ENCODE results near the gene INPP4B. TPM values are rescaled to one million over a fixed set of nuclear protein-coding genes. Genes with fewer than 3 reads are reported as not detected.
A peak's percentile ranks its signal among the peaks of the same experiment; 100 is the strongest.

INPP4B gene
- total and polyA plus RNA-seq, 2 donors = 2.3 to 7.8 TPM

DNA sequence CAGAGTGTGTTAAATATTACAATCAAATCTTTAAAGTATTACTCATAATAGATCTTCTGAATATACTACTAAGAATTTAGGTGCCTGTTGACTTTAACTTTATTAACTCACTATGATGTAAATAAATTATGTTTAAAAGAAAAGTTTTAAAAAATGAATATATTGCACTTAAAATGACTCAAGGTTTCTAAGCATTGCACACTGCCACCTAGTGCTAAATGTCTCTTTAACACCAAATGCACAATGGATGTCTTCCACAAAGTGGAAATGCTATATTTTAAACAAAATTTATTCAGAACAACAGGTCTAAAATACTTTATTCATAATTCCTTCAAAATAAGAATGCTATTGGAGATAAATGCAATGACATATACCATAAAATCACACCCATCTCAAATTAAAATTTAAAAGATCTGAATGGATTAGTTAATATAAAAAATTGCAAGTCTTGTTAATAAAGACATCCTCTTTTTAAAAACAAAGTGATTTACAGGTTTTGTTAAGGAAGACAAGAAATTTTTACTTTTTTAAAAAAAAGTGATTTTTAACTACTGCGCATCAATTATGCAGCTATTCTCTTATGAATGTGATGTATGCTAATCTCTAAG, 5.5 kb downstream of the INPP4B start:
- Histone ChIP-seq H3K27ac (ENCODE audit: low read depth in 1 of 2, low read length in 1 of 2) (no peak overlapping the region), H3K9me3 (ENCODE audit: control insufficient read depth in 2 of 2, insufficient read depth in 1 of 2, low read length in 1 of 2) (no peaks in the 10 kb centered on the region), H3K4me3 (ENCODE audit: low read length in 2 of 2) (no peak overlapping the region), H3K36me3 (ENCODE audit: control insufficient read depth in 2 of 2, insufficient read depth in 2 of 2, low read length in 1 of 2) (no peaks in the 10 kb centered on the region), H3K27me3 (ENCODE audit: control insufficient read depth in 2 of 2, insufficient read depth in 1 of 2, low read length in 1 of 2) (peaks cover 0 to 9% of the 10 kb centered on the region in 2 donors), H3K4me1 (ENCODE audit: control insufficient read depth in 2 of 2, insufficient read depth in 2 of 2, low read length in 2 of 2) (peaks cover 3 to 7% of the 10 kb centered on the region in 2 donors)
- peak in 6 of 9 donors; percentile 35 to 77 (median 56) for DNase-seq (ENCODE audit: low read depth in 6 of 9, low spot score in 9 of 9)
- 40% methylated on average over 1 of the region's 1 CpG for WGBS

GRCh38 chr4:142838778-142839177, 7.3 kb downstream of the INPP4B start:
- Histone ChIP-seq H3K36me3 (ENCODE audit: control insufficient read depth in 2 of 2, insufficient read depth in 2 of 2, low read length in 1 of 2) (no peaks in the 10 kb centered on the region), H3K27ac (ENCODE audit: low read depth in 1 of 2, low read length in 1 of 2) (no peak overlapping the region), H3K27me3 (ENCODE audit: control insufficient read depth in 2 of 2, insufficient read depth in 1 of 2, low read length in 1 of 2) (no peaks in the 10 kb centered on the region), H3K4me1 (ENCODE audit: control insufficient read depth in 2 of 2, insufficient read depth in 2 of 2, low read length in 2 of 2) (no peaks in the 10 kb centered on the region), H3K4me3 (ENCODE audit: low read length in 2 of 2) (no peak overlapping the region), H3K9me3 (ENCODE audit: control insufficient read depth in 2 of 2, insufficient read depth in 1 of 2, low read length in 1 of 2) (no peaks in the 10 kb centered on the region)
- no peak for DNase-seq (ENCODE audit: low read depth in 6 of 9, low spot score in 9 of 9)
- WGBS = 89% methylated on average over 1 of the region's 1 CpG

DNA sequence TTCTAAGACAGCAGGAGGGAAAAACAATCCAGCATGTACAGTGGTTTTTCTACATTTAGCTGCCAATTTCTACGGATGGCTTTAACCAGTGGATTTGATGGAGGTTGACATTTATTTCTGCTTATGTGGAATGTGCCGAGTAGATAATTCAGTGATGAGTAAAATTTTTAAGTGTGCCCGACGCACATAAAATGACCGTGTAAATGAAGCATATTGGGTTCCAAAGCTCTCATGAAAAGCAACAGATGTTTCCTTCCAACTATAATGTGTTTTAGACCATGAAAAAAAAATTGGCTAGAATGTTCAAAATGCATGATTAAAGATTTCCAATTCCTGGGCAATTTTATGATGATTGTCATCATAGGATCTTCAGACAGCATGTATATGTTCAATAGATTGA, 14.1 kb downstream of the INPP4B start:
- Histone ChIP-seq H3K4me3 (ENCODE audit: low read length in 2 of 2) (no peak overlapping the region), H3K36me3 (ENCODE audit: control insufficient read depth in 2 of 2, insufficient read depth in 2 of 2, low read length in 1 of 2) (no peaks in the 10 kb centered on the region), H3K9me3 (ENCODE audit: control insufficient read depth in 2 of 2, insufficient read depth in 1 of 2, low read length in 1 of 2) (no peaks in the 10 kb centered on the region), H3K4me1 (ENCODE audit: control insufficient read depth in 2 of 2, insufficient read depth in 2 of 2, low read length in 2 of 2) (no peaks in the 10 kb centered on the region), H3K27me3 (ENCODE audit: control insufficient read depth in 2 of 2, insufficient read depth in 1 of 2, low read length in 1 of 2) (no peaks in the 10 kb centered on the region), H3K27ac (ENCODE audit: low read depth in 1 of 2, low read length in 1 of 2) (no peak overlapping the region)
- WGBS = 55% methylated on average over 5 of the region's 5 CpGs
- DNase-seq (ENCODE audit: low read depth in 6 of 9, low spot score in 9 of 9) = no peak

- no peaks in the 10 kb centered on the region for H3K9me3 ChIP-seq (ENCODE audit: control insufficient read depth in 2 of 2, insufficient read depth in 1 of 2, low read length in 1 of 2)
- no peaks in the 10 kb centered on the region for H3K27me3 ChIP-seq (ENCODE audit: control insufficient read depth in 2 of 2, insufficient read depth in 1 of 2, low read length in 1 of 2)
- WGBS = over 99% methylated on average over 4 of the region's 4 CpGs
Measured at GRCh38 chr4:142826503-142827241, 19.4 kb downstream of the INPP4B start.

GRCh38 chr4:142824368-142824767, 21.7 kb downstream of the INPP4B start:
- Histone ChIP-seq H3K9me3 (ENCODE audit: control insufficient read depth in 2 of 2, insufficient read depth in 1 of 2, low read length in 1 of 2) (no peaks in the 10 kb centered on the region), H3K27me3 (ENCODE audit: control insufficient read depth in 2 of 2, insufficient read depth in 1 of 2, low read length in 1 of 2) (no peaks in the 10 kb centered on the region), H3K4me1 (ENCODE audit: control insufficient read depth in 2 of 2, insufficient read depth in 2 of 2, low read length in 2 of 2) (no peaks in the 10 kb centered on the region), H3K36me3 (ENCODE audit: control insufficient read depth in 2 of 2, insufficient read depth in 2 of 2, low read length in 1 of 2) (no peaks in the 10 kb centered on the region), H3K4me3 (ENCODE audit: low read length in 2 of 2) (no peak overlapping the region), H3K27ac (ENCODE audit: low read depth in 1 of 2, low read length in 1 of 2) (no peak overlapping the region)
- DNase-seq (ENCODE audit: low read depth in 6 of 9, low spot score in 9 of 9) = no peak
- WGBS = 99% methylated on average over 1 of the region's 1 CpG

More at GRCh38 chr4:142826503-142827241, 19.4 kb downstream of the INPP4B start:
- H3K4me3 ChIP-seq (ENCODE audit: low read length in 2 of 2) = no peak overlapping the region
- no peaks in the 10 kb centered on the region for H3K4me1 ChIP-seq (ENCODE audit: control insufficient read depth in 2 of 2, insufficient read depth in 2 of 2, low read length in 2 of 2)
- H3K27ac ChIP-seq (ENCODE audit: low read depth in 1 of 2, low read length in 1 of 2) = no peak overlapping the region
- no peaks in the 10 kb centered on the region for H3K36me3 ChIP-seq (ENCODE audit: control insufficient read depth in 2 of 2, insufficient read depth in 2 of 2, low read length in 1 of 2)
- no peak for DNase-seq (ENCODE audit: low read depth in 6 of 9, low spot score in 9 of 9)

DNA sequence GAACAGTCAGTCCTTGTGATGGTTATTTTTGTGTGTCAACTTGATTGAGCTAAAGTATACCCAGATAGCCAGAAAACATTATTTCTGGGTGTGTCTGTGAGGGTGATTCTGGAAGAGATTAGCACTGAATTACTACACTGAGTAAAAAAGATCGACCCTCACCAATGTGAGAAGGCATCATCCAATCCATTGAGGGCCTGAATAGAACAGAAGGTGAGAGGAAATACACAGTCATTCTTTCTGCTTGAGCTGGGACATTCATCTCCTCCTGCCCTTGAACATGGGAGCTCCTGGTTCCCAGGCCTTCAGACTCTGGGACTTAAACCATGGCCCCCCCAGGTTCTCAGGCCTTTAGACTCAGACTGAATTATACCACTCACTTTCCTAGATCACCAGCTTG, 22.3 kb downstream of the INPP4B start:
- no peaks in the 10 kb centered on the region for H3K4me1 ChIP-seq (ENCODE audit: control insufficient read depth in 2 of 2, insufficient read depth in 2 of 2, low read length in 2 of 2)
- H3K36me3 ChIP-seq (ENCODE audit: control insufficient read depth in 2 of 2, insufficient read depth in 2 of 2, low read length in 1 of 2) = no peaks in the 10 kb centered on the region
- no peak overlapping the region for H3K4me3 ChIP-seq (ENCODE audit: low read length in 2 of 2)
- no peak for DNase-seq (ENCODE audit: low read depth in 6 of 9, low spot score in 9 of 9)
- H3K27ac ChIP-seq (ENCODE audit: low read depth in 1 of 2, low read length in 1 of 2) = no peak overlapping the region
- no peaks in the 10 kb centered on the region for H3K9me3 ChIP-seq (ENCODE audit: control insufficient read depth in 2 of 2, insufficient read depth in 1 of 2, low read length in 1 of 2)
- H3K27me3 ChIP-seq (ENCODE audit: control insufficient read depth in 2 of 2, insufficient read depth in 1 of 2, low read length in 1 of 2) = no peaks in the 10 kb centered on the region
- WGBS = 90% methylated on average over 1 of the region's 1 CpG

DNA sequence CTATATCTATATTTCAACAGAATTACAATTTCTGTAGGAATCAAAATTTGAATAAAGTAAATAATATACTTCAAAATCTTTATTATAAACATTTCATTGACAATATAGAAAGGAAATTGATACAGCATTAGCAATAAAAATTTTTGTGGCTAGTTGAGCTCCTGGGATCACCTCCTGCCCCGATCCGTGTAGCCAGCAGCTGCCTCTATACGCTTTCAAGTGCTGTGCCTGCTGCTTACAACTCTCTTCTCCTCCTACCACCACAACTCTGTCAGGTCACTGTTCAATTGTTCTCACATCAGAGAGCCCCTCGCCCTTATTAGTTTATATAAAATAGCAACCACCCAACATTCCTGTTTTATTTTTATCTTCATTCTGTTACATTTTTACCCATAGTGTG, 27.6 kb downstream of the INPP4B start:
- no peaks in the 10 kb centered on the region for H3K9me3 ChIP-seq (ENCODE audit: control insufficient read depth in 2 of 2, insufficient read depth in 1 of 2, low read length in 1 of 2)
- no peak overlapping the region for H3K27ac ChIP-seq (ENCODE audit: low read depth in 1 of 2, low read length in 1 of 2)
- no peaks in the 10 kb centered on the region for H3K27me3 ChIP-seq (ENCODE audit: control insufficient read depth in 2 of 2, insufficient read depth in 1 of 2, low read length in 1 of 2)
- H3K4me1 ChIP-seq (ENCODE audit: control insufficient read depth in 2 of 2, insufficient read depth in 2 of 2, low read length in 2 of 2) = peaks cover 3 to 4% of the 10 kb centered on the region in 2 donors
- no peak overlapping the region for H3K4me3 ChIP-seq (ENCODE audit: low read length in 2 of 2)
- DNase-seq (ENCODE audit: low read depth in 6 of 9, low spot score in 9 of 9) = no peak
- 94% methylated on average over 4 of the region's 4 CpGs for WGBS
- no peaks in the 10 kb centered on the region for H3K36me3 ChIP-seq (ENCODE audit: control insufficient read depth in 2 of 2, insufficient read depth in 2 of 2, low read length in 1 of 2)

- H3K9me3 ChIP-seq (ENCODE audit: control insufficient read depth in 2 of 2, insufficient read depth in 1 of 2, low read length in 1 of 2) = no peaks in the 10 kb centered on the region
- H3K27ac ChIP-seq (ENCODE audit: low read depth in 1 of 2, low read length in 1 of 2) = no peak overlapping the region
- peaks cover 3 to 4% of the 10 kb centered on the region in 2 donors for H3K4me1 ChIP-seq (ENCODE audit: control insufficient read depth in 2 of 2, insufficient read depth in 2 of 2, low read length in 2 of 2)
- DNase-seq (ENCODE audit: low read depth in 6 of 9, low spot score in 9 of 9) = no peak
- WGBS = 11% methylated on average over 1 of the region's 1 CpG
- H3K27me3 ChIP-seq (ENCODE audit: control insufficient read depth in 2 of 2, insufficient read depth in 1 of 2, low read length in 1 of 2) = no peaks in the 10 kb centered on the region
- H3K36me3 ChIP-seq (ENCODE audit: control insufficient read depth in 2 of 2, insufficient read depth in 2 of 2, low read length in 1 of 2) = no peaks in the 10 kb centered on the region
- H3K4me3 ChIP-seq (ENCODE audit: low read length in 2 of 2) = no peak overlapping the region
Measured at GRCh38 chr4:142818031-142818430, 28.1 kb downstream of the INPP4B start.

- WGBS = 18% methylated on average over 6 of the region's 6 CpGs
- Histone ChIP-seq H3K4me3 (ENCODE audit: low read length in 2 of 2) (no peak overlapping the region), H3K36me3 (ENCODE audit: control insufficient read depth in 2 of 2, insufficient read depth in 2 of 2, low read length in 1 of 2) (no peaks in the 10 kb centered on the region), H3K27me3 (ENCODE audit: control insufficient read depth in 2 of 2, insufficient read depth in 1 of 2, low read length in 1 of 2) (no peaks in the 10 kb centered on the region), H3K27ac (ENCODE audit: low read depth in 1 of 2, low read length in 1 of 2) (no peak overlapping the region), H3K9me3 (ENCODE audit: control insufficient read depth in 2 of 2, insufficient read depth in 1 of 2, low read length in 1 of 2) (no peaks in the 10 kb centered on the region), H3K4me1 (ENCODE audit: control insufficient read depth in 2 of 2, insufficient read depth in 2 of 2, low read length in 2 of 2) (peaks cover 3 to 4% of the 10 kb centered on the region in 2 donors)
- DNase-seq (ENCODE audit: low read depth in 6 of 9, low spot score in 9 of 9) = peak in 2 of 9 donors; percentile 21 to 53
Measured at GRCh38 chr4:142817442-142817841, 28.7 kb downstream of the INPP4B start.
